ENCODE measurements around the gene FERMT3.

FERMT3 gene

DNA sequence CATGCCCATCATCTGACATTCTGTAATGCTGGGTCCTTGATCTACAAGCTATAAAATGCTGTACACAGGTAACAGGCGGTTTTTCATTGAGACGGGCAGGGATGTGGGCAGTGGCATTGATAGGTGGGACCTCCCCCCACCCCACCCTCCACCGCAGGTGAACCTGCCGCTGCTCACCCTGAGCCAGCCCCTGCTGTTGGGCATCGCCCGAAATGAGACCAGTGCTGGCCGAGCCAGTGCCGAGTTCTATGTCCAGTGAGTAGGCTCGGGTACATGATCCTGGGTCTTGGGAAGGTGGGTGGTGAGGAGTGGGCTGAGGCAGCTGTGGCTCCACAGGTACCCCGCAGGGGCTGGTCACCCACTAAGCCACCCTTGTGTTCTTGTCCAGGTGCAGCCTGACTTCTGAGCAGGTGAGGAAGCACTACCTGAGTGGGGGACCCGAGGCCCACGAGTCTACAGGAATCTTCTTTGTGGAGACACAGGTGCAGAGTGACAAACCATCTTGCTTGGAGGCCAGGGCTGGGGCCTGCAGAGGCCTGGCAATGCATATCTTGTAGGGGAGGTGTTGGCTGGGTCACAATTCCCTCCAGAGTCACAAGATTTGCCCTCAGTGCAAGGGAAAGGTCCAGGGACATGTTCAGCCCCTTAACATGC is 22.7 kb downstream of the FERMT3 start:
- in situ Hi-C loops (cut with HindIII; ENCODE audit: low sequenced_read_pairs), result no loop called here
- TF ChIP-seq, protein P1, sequence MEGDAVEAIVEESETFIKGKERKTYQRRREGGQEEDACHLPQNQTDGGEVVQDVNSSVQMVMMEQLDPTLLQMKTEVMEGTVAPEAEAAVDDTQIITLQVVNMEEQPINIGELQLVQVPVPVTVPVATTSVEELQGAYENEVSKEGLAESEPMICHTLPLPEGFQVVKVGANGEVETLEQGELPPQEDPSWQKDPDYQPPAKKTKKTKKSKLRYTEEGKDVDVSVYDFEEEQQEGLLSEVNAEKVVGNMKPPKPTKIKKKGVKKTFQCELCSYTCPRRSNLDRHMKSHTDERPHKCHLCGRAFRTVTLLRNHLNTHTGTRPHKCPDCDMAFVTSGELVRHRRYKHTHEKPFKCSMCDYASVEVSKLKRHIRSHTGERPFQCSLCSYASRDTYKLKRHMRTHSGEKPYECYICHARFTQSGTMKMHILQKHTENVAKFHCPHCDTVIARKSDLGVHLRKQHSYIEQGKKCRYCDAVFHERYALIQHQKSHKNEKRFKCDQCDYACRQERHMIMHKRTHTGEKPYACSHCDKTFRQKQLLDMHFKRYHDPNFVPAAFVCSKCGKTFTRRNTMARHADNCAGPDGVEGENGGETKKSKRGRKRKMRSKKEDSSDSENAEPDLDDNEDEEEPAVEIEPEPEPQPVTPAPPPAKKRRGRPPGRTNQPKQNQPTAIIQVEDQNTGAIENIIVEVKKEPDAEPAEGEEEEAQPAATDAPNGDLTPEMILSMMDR (IDR thresholded peaks at IDR 0.05; ENCODE audit: low read depth, low read length, missing control alignments), result no peak
- H3K4me3 ChIP-seq (ENCODE audit: low read depth, low read length), result no peak overlapping the region
- no peak for DNase-seq (ENCODE audit: low read depth)

DNA sequence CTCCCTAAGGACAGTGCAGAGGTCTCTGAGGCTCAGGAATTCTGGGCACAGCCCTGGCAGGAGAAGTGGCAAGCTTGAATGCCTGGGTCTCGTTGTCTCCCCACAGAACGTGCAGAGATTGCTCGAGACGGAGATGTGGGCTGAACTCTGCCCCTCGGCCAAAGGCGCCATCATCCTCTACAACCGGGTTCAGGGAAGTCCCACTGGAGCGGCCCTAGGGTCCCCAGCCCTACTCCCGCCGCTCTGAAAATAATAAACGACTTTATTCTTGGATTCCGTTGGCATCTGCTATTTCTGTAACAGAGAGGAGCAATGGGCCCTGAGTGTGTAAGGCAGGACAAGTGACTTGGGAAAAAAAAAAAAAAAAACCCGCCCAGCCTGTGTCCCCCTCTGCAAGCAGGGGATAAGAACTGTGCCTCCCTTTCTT is 23.2 kb downstream of the FERMT3 start:
- TF ChIP-seq, protein P1 (IDR thresholded peaks at IDR 0.05; ENCODE audit: low read depth, low read length, missing control alignments), result no peak
- peak overlapping the region; percentile 70 for H3K4me3 ChIP-seq (ENCODE audit: low read depth, low read length)
- DNase-seq (ENCODE audit: low read depth), result no peak
- in situ Hi-C loops (cut with HindIII; ENCODE audit: low sequenced_read_pairs), result no loop called here

DNA sequence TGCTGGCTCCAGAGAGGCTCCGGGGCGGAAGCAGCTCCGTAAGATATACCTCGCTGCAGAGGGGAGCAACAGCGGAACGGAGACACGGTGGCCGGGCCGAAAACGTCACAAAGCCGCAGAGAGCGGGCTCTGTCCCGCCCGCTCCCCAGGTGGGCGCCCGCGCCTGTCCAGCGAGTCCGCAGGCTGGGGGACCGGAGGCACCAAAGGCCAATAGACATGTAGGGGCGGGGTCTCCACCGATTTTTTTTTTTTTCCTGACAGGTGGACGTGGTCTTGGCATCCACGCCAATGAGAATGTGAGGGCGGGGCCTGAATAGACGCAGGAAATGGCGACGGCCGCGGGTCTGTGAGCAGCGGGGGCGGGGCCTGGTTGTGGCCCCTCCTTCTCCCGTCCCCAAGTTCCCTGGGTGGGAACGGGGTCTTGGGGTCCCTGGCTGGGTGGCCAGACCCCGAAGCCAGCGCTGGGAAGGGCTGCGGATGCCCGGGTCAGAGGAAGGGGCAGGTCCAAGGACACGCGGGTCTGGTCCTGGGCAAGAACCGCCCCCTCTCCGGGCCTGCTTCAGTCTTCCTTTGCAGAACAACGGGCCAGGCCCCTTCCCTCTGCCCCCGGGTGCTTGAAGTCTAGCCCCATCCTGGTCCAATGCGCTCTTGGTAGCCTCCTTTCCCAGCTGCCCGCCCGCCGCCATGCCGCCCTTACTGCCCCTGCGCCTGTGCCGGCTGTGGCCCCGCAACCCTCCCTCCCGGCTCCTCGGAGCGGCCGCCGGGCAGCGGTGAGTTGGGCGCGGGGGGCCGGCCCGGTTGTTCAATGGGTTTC is 23.9 kb downstream of the FERMT3 start, which contains the start of gene DNAJC4:
Gene DNAJC4 (plus strand): TSS at position 378 of the 814 bp plus-strand sequence. CDS start 307 bp downstream, at position 685.
- peak within 1 kb of the TSS; percentile 70 for H3K4me3 ChIP-seq (ENCODE audit: low read depth, low read length)
- TF ChIP-seq, protein P1 (IDR thresholded peaks at IDR 0.05; ENCODE audit: low read depth, low read length, missing control alignments), result no peak
- in situ Hi-C loops (cut with HindIII; ENCODE audit: low sequenced_read_pairs), result no loop called here
- DNase-seq (ENCODE audit: low read depth), result peak; percentile 74

DNA sequence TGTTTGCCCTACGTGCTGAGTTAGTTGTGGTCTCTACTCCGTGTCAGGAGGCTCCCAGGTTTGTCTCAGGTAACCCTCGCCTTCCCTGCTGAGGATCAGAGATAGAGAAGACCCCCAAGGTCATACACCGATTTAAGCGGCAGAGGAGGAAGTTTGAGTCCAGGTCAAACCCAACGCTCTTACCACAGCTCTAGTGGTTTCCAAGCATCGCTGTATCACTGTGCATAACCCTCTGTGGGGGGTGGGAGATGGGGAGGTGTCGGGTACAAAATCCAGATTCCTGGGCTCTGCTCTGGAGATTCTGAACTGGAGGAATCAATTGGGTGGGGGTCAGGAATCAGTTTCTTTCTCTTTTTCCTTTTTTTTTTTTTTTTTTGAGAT is 24.5 kb downstream of the FERMT3 start:
- in situ Hi-C loops (cut with HindIII; ENCODE audit: low sequenced_read_pairs), result no loop called here
- H3K4me3 ChIP-seq (ENCODE audit: low read depth, low read length), result peak overlapping the region; percentile 70
- TF ChIP-seq, protein P1 (IDR thresholded peaks at IDR 0.05; ENCODE audit: low read depth, low read length, missing control alignments), result no peak
- DNase-seq (ENCODE audit: low read depth), result no peak

DNA sequence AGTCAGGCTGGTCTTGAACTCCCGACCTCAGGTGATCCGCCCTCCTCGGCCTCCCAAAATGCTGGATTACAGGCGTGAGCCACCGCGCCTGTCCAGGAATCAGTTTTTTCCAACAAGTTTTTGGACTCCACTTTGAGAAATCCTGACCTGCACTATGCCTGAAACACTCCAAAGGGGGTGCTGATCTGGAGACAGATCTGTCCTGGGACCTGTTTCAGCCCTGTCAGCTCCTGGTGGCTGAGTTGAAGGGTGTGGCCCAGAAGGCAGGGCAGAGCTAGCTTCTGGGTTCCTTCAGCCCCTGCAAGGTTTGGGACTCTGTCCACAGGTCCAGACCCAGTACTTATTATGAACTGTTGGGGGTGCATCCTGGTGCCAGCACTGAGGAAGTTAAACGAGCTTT is 25.0 kb downstream of the FERMT3 start:
- TF ChIP-seq, protein P1 (IDR thresholded peaks at IDR 0.05; ENCODE audit: low read depth, low read length, missing control alignments), result no peak
- no peak for DNase-seq (ENCODE audit: low read depth)
- H3K4me3 ChIP-seq (ENCODE audit: low read depth, low read length), result no peak overlapping the region
- in situ Hi-C loops (cut with HindIII; ENCODE audit: low sequenced_read_pairs), result no loop called here

DNA sequence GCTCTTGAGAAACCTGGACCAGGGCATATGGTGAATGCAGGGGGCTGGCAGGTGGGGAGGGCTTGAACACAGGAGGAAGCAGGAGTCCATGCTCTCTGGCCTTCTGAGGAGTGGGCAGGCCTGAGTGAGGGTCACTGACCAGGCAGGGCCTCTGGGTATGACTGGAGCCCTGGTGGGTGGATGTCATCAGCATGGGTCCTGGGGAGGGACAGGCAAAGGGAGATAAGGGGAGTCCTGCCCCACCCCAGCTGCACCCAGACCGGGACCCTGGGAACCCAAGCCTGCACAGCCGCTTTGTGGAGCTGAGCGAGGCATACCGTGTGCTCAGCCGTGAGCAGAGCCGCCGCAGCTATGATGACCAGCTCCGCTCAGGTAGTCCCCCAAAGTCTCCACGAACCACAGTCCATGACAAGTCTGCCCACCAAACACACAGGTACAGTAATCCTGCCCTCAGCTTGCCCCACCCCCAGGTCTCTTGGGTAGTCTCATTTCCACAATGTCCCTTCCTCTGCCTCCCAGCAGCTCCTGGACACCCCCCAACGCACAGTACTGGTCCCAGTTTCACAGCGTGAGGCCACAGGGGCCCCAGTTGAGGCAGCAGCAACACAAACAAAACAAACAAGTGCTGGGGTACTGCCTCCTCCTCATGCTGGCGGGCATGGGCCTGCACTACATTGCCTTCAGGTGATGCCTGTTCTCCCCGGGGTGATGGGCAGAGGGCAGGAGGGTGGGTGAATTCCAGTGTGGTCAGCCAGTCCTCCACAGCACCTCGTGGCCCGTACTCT is 25.9 kb downstream of the FERMT3 start:
- TF ChIP-seq, protein P1 (IDR thresholded peaks at IDR 0.05; ENCODE audit: low read depth, low read length, missing control alignments), result no peak
- in situ Hi-C loops (cut with HindIII; ENCODE audit: low sequenced_read_pairs), result no loop called here
- no peak overlapping the region for H3K4me3 ChIP-seq (ENCODE audit: low read depth, low read length)
- DNase-seq (ENCODE audit: low read depth), result no peak
